GM21381 (cell line): ENCODE results near the gene PRKG1.
"Not testable (repeated sequence)": the region's sequence is repeated elsewhere in the genome, so short reads cannot be mapped to it uniquely, and the experiment has no call there.

Source experiments
- ATAC-seq: cut with Tn5 transposase; IDR thresholded peaks from one replicate; pipeline ENCODE4 v1.9.1; 2021; ENCODE audit warnings: mild to moderate bottlenecking, moderate library complexity; ENCODE audit not compliant: unreplicated experiment

The PRKG1 gene

DNA sequence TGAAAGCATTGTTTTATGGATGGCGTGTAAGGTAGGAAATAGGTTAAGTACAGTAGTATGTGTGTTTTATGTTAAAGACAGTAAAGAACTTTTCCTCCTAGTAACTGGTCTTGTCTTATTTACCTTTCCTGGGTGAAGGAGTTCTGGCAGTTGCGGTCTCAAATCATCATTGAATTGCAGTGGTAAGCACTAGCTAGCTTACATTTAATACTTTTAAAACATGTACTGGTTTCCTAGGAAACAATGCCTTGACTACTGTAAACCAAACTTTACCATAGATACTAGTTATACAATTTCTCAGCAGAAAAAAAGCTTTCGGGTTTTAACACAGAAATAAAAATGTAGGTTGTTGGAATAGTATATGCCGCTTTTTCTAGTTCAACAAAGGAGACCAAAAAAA lies 37.7 kb downstream of the PRKG1 start:
- no peak for ATAC-seq

DNA sequence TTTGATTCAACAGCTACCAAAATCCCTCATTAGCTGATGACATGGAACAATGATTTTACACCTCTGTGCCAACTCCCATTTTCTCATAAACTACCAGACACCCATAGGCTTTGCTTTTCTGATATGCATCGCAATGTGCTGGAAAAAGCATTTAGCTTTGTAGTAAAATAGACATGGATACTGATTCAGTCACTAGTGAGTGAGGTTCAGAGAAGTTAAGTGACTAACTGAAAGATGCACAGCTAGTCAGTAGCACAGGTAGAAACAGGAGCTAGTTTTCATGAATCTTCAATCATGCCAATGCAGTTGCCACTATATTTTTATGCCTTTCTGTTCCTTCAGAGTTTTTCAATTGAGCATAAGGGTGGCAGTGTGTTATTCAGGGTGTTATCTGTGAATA lies 38.7 kb downstream of the PRKG1 start:
- no peak for ATAC-seq

DNA sequence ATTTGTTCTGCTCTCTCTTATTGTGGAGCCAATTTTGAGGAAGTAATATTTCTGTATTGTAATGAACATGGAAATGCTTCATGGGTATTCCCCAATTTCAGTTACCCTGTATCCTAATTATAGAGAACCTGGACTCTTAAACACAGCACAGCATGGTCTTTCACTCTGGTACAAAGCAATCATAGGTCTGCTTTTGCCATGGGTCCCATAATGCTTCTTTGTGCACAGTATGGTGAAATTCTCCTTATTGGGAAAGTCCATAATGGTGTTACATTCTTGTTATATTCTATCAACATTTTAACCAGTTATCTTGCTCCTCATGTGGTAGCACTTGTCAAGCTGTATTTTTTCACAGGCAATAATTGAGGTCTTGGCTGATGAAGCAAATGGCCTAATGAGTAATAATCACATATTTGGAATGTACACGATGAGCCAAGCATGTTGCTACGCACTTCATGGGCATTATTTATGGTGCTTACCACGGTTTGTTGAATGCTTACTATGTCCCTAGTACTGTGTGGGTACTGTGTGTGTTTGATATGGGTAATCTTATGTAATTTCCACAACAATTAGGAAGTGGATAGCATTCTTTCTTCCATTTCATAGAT lies 42.9 kb downstream of the PRKG1 start:
- no peak for ATAC-seq

DNA sequence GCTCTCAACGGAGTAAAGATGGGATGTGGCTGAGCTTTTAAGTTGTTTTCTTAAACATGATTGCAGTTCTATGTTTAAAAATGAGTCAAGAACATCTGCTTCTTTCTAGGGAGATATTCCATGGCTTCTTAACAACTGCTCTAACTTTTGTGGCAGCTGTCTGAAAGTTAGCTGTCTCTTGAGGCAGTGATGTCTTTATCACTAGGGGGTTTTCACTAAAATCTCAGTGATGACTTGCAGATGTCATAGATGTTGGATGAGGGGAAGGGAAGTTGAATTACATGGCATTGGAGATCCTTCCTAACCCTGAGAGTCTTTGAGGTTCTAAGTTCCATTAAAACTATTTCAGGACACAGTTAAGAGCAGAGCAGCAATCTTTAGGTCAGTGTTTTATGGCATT lies 43.5 kb downstream of the PRKG1 start:
- no peak for ATAC-seq

DNA sequence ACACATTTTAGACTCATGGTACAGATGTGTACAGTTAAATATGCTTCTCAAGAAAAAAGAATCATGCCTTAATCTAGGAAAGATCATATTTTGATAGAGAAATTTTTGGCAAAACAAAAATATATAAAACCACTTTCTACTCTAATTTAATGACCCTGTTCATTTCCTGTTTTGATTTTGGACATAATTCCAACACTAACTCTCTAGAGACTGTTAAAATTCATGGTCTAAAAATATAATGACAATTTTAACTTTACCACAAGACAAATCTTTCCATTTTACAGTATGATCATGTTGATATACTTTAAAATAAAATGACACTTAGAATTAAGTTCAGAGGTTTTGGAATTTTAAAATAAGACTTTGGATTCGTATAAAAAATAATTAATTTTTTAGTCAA lies 45.2 kb downstream of the PRKG1 start:
- no peak for ATAC-seq

DNA sequence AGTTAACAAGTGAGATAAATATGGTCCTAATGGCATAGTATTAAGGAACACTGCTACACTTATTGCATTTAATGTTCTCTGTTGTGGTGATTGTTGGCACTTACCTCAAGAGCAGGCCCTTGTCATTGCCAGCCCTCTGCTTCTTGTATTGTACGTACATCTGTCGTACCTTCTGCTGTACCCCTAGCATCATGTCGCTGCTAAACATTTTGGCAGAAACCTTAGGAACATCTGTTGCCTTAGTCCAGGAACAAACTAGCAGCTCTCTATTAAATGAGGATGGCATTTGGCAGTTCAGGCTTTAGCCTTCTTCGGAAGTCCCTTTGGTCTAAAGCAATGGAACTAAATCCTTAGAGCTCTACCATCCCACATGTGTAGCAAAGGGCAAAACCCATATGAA lies 47.6 kb downstream of the PRKG1 start:
- ATAC-seq, result no peak

DNA sequence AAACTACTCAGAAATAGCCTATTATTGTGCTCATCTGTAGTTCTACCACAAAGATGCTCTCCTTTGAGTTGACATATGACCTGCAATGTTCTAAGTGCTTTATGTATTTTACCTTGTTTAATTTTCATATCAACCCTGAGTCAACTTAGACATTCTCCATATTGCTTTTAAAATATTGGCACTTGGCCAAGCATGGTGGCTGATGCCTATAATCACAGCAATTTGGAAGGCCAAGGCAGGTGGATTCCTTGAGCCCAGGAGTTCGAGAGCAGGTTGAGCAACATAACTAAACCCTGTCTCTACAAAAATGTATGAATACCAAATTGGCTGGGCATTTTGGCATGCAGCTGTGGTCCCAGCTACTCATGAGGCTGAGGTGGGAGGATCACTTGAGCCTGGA lies 50.6 kb downstream of the PRKG1 start:
- ATAC-seq, result no peak

DNA sequence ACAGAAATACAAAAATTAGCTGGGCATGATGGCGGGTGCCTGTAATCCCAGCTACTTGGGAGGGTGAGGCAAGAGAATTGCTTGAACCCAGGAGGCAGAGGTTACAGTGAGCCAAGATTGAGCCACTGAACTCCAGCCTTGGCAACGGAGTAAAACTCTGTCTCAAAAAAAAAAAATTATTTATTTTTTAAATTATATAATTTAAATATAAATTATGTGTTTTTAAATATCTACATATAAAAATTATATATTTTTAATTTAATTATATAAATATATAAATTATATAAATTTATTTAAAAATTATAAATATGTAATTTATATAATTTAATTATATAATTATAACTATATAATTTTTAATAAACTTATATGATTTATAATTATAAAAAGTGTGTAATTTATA lies 51.2 kb downstream of the PRKG1 start:
- ATAC-seq, result no peak

DNA sequence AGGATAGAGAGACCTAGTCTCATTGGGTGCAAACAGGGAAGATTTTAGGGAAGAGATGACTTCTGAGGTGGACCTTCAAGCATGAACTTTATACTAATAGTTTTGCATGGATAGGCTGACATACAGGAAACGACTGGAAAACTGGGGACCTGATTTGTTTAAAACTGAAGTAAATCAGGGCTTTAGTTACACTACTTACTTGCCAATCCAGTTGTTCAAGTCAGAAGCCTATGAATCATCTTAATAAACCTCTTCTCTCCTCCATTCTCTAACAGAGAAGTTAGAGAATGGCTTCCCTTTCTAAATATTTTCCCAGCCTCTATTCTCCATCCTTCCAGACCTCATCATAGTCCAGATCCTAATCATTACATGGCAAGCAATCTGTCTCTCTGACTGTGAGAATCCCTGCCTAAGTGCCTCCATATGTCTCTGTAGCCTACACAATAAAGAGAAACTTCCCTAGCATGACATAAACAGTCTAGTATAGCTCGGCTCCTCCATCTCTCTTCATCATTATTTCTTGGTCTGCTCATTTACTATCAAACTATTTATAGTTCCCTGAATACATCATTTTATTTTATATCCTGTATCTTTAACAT lies 55.8 kb downstream of the PRKG1 start:
- no peak for ATAC-seq

DNA sequence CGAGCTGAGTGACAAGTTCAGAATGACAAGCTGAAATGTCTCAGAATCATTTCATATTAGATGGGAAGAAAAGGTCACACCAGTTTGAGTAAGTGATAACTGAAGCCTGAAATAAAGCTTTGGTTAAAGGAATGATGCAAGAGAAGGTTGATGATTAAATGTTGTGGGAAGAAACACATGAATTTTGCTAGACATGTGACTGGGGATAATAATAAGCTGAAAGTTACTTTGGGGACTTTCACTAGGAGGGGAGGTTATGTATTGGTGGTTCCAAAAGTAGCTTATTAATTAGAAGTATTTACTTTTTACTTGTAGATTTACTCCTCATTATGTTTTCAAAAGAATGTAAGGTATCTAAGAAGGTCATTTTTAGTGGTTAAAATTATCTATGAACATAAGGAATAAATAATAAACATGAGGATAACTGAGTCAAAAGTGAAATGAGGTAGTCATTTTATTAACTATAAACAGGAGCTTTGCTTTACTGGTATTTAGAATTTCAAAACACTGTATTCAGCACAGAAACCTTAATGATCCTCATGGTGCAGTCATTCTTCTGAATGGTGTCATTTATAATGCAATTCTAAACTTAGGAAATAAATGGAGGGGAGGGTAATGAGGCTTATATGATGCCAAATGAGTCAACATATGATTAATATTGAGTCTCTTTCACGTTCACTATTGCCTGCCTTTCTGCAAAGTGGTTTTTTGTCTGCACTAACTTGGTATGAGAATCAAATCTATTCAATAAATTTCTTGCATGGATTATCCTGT lies 63.7 kb downstream of the PRKG1 start:
- ATAC-seq, result no peak

DNA sequence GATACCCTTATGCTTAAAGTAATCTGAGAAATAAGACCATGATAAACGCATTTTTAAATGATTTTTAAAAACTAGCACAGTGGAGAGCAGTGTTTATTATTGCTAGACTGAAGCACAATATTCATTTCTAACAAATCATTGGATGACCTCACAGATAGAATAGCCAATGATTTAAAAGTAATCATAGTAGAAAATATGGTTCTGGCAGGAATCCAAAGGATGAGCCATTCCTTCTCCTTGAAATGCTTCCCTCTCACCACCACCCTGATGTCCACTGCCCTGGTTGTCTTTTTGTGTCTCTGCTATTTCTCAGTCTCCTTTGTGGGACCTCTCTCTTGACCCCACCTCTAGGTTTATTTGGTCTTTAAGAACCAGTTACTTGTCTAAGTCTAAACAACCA lies 64.9 kb downstream of the PRKG1 start:
- ATAC-seq, result no peak

DNA sequence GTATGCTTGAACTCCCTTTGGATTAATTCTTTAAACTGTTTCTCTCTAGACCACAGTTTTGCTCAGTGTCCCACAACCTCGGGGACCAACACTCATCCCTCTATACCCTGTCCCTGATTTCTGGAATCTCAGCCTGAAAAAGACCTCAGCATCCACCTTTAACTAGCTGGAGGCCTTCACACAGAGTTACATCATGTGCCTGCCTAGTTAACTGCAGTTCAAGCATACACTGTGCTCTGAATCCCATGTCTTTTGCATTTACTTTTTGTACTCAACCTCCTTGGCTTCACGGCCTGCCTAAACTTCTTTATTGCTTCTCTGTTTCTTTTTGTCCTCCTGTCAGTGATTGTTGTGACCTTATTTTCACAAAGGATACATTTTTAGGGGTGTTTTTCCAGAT lies 66.7 kb downstream of the PRKG1 start:
- ATAC-seq, result no peak

DNA sequence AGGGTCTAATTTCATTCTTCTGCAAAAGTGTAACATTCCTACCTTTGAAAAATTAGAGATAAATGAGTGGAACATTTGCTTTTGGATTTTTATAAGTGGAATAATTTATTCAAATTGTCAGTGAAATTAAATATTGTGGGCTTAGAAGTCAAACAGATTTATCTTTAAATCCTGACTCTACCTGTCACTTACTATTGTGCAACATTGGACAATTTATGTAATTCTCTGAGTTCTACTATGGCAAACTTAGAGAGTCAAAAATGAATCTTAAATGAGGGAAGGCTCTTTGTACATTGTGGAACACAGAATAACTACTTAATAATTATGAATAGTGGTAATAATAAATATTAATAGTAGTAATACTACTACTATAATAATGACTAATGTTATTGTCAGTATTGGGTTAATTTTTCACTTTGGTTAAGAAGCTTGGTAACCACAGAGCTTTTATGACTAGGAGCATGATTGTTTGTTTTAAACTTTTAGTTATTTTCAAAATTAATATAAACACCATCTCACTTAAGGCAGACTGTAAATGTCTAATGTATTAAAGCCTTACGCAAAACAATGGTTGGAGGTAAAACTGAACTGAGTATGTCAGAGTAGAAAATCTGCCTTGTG lies 70.0 kb downstream of the PRKG1 start:
- ATAC-seq, result no peak

DNA sequence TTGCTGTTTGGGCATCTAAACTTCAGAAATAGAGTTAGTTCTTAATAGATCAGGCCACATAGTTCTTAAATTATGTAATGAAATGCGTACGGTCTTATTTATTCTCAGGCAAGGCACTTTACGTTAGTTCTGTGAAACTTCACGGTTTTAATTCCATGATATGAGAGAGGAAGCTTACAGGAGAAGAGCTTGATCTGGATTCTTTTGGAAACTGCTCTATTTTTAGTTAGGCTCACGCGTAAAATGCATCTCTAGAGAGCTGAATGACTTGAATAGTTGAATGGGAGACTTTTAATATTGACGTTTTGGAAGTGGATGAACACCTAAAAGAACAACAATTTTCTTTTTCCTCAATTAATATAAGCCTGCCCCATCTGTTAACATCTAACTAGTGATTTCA lies 71.1 kb downstream of the PRKG1 start:
- ATAC-seq, result no peak

DNA sequence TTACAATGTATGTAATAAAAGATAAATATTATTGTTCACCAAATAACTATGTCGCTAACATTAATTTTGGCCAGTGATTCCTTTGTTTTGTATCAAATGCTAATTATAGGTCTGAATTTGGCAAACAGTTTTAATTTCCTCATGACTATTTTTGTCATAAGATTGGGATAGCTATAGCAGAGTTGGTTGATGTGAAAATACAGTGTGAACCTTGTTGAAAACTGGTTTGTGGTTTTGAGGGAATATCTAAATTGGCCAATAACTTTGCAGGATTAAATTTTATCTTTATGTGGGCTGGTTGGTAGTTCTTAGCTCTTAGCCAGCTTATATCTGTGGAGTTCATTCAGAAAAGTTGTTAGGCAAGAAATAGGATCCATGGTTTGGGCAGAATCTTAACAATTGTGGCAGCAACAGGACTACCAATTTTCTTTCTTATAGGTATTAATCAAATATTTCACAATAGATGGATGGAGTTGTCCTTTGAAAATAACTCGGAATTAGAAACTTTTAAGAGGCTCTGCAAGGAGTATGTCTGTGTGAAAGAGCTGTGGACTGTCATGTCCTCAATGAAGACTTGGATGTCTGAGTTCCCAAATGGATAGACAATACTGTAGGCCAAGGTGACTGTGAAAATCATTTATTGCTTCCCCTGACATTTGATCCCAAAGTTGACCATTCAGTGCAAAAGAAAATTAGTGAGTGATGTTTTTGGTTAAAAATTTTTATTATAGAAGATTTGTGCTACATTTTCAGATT lies 73.5 kb downstream of the PRKG1 start:
- ATAC-seq, result no peak

DNA sequence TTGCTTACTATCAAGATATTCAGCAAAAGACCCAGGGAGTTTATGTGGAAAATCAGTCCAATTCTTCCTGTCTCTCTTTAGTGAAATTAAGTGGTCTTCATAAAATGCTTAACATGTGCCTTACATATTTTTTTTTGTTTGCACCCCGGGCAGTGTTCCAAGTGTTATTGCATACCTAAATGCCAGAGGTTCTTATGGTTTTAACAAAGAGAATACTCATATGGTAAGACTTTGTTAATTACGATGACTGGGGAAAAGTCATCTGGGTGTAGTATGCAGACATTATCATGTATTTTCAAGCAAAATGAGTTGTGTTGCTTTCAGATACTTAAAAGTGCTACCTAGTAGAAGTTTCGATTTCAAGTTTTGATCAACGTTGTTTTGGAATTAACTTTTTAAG lies 82.6 kb downstream of the PRKG1 start:
- ATAC-seq, result no peak

DNA sequence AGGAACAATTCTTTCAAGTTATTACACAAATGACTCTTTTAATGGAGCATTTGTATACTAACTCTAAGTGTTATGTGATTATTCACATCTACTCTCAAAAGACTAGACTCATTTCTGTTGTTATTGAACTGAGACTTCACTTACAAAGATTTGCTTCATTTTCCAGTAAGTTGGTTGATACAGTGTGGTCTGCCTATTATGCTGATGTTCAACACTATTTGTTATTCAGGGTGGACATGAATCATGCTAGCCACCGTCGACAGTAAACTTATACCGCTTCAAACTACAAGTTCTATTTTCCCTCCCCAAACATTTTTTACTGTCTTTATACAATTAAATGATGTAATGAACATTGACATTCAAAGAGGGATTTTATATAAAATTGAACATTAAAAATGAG lies 84.5 kb downstream of the PRKG1 start:
- ATAC-seq, result no peak

DNA sequence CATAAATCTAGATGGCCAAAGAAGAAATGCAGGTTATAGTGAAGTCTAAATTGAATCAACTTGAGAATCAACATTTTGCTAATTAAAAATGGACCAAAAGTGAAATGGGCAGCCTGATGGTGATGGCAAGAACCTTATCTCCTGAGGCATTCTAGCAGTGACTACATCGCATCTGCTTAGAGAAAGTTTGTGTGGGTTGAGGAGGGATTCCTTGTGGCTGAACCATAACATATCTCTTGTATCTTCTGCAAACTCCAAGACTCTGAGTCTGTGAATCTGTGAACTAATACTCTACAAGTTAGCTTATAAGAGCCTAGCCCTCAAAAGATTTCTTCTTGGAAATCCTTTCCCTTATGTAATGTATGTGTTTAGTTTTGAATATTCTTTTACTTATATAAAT lies 85.6 kb downstream of the PRKG1 start:
- ATAC-seq, result no peak

DNA sequence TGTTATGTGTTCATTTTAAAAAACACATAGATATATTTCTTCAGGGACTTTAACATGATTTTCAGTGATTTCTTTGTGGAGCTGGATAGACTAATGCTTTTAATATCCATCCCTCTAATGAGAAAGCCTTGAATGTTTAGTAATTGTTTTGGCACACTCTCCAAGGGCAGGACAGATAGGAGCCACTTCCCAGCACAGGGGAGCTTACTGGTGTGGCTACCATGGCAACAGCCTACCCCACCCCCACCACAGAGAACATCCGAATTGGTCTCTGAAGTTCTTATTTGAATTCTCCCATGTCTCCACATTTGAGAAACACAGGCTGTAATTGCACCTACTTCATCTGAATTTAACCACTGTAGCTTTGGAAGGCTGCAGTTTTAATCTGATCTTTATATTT lies 87.7 kb downstream of the PRKG1 start:
- no peak for ATAC-seq

DNA sequence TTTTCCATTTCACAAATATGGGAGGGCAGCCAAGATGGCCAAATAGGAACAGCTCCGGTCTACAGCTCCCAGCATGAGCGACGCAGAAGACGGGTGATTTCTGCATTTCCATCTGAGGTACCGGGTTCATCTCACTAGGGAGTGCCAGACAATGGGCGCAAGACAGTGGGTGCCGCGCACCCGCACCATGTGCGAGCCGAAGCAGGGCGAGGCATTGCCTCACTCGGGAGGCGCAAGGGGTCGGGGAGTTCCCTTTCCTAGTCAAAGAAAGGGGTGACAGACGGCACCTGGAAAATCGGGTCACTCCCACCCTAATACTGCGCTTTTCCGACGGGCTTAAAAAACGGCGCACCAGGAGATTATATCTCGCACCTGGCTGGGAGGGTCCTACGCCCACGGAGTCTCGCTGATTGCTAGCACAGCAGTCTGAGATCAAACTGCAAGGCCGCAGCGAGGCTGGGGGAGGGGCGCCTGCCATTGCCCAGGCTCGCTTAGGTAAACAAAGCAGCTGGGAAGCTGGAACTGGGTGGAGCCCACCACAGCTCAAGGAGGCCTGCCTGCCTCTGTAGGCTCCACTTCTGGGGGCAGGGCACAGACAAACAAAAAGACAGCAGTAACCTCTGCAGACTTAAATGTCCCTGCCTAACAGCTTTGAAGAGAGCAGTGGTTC lies 89.2 kb downstream of the PRKG1 start:
- not testable (repeated sequence) for ATAC-seq
